Measurements from ENCODE around the gene KISS1.

Gene KISS1

DNA sequence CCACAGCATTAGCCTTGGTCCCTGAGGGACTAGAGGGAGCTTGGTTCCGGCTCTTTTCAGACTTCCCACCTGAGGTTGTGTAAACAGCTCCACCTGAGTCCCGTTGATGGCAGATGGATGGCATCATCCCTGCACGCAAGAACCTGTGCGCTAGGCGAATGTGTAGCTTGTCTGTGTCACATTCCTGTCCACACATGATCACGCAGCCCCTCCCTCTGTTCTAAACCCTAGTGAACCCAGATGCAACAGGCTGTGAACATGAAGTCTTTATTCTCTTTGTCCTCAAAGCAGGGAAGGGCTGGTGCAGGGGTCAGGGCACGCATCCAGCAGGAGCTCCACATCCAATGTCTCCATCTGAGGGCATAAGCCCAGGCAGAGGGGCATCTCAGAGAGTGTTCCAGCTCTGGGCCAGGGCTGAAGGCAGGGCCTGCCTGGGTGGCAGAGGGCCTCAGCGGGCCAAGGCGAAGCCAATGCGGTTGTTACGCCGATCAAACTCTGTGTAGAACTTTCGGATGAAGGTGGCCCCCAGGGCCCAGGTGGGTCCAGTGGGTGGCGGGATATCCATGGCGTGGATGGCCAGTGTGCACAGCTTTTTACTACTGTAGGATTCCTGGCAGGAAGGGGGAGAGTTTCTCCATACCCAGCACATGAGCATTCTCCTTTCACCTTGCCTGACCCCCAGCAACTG, 41.6 kb downstream of the KISS1 start:
- no peak for DNase-seq (ENCODE audit: low read depth)

DNA sequence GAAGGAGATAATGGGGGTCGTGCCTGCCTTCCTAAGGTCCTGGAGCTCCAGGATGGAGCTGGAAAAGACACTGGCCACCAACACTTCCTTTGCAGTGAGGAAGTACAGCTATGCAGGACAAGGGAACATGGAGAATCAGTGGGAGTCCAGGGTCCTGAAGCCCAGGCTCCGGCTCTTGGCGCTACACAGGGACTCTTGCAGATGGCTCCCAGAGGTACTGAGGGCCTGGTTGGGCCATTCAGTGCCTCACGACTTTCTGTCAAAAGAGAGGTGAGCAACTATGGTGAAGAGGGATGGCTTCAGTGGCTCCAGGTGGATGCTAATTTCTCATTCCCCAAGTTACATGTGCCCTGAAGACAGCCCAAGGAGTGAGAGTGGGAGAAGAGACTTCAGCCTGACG, 42.6 kb downstream of the KISS1 start:
- DNase-seq (ENCODE audit: low read depth): no peak

DNA sequence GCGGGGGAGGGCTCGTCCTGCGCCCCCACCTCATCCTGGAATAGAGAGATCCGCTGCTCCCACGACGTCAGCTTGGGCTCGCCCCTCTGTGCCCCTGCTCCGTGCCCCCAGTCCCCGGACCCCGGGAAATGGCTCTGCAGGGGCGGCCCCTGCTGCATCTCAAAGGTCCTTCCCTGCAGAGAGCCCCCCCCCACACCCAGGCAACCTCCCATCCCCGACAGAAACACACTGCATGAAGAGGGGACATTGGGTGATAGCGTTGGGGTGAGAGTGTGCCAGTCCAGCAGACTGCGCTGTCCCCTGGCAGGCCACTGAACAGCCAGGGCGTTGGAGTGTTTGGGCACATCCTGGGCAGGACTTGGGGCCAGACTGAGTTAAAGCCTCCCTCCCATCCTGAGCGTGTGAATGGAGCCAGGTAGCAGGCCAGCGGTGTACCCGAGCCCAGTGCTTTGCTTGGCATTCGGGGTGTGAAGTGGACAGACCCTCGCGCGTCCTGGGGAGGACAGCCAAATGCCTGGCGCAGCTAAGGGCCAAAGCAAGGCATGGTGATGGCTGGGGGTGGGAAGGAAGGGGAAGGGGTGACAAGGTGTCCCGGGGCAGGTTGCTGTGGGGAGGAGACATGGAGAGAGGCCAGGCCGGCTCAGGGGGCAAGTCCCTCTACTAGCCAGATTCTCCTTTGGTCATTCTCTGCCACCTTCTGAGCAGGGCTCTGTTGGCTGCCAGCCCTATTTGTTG, 43.8 kb downstream of the KISS1 start:
- DNase-seq (ENCODE audit: low read depth): no peak

DNA sequence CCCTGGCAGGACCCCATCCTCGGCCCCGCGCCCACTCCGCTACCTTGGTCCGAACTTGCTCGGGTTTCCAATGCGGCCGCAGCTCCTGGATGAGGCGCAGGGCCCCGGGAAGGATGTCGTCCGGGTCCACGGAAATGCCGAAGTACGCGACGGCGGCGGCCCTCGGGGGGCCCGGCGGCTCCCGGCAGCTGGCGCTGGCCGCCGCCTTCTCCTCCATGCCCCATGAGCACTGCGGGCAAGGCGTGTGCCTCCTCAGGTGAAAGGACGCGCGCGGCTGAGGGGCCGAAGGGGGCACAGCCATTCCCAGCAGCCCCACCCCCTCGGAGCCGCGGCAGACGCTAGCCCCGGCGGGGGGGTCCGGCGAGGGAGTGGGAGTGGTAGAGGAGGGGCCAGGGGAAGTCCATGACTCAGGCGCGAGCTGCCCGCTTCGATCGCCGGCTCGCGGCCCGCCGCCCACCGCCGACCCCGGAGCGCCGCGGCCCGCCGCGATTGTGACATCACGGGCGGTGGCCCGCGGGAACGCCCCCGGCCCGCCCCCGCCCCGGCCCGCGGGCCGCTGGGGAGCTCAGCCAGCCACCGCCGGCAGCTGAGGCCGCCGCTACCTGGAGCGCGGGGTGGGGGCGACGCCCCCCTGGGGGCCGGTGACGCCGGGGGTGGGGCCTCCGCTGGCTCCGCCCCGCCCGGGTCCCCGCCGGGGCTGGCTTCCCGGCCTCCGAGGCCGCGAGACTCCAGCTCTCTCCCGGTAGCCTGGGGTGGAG, 44.6 kb downstream of the KISS1 start, which contains the start of gene ETNK2:
ETNK2 (minus strand) TSS at position 493 of the 758 bp plus-strand sequence; CDS start at position 301, 192 bp downstream.
- no peak for DNase-seq (ENCODE audit: low read depth)

DNA sequence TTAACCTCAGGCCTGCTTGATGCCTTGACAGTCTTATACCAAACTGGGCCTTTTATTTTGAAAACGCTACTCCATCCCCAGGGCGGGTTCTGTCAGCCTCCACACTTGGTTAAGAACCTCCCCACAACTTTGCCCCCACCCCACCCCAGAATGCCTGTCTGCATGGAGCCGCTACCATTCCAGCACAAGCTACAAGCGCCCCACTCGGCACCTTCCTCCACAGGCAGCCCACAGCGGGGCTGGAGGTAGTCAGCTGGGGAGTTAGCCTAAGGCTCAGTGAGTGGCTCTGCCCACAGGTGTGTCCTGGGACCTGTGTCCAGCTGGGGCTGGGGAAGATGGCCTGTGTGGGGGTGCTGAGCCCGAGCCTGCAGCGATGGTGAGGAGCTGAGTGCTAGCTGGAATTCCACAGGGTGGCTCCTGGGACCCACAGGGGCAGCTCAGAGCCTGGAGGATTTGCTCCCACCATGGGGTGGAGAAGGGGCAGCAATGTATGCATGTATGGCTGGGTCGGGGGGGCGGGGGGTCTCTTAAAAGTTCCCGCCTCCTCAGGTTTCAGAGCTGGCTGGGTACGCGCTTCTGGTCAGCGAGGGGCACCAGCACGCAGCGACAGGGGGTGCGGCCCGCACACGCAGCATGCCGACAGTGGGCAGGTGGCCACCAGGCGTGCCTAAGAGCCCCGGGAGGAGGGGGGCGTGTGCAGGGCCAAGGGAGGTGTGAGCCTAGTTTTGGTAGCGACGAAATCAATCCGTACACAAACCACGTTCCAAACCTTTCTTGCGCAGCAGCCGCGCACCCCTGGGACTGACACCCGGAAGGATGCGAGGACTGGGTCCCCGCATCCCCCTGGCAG, 45.4 kb downstream of the KISS1 start:
- no peak for DNase-seq (ENCODE audit: low read depth)

DNA sequence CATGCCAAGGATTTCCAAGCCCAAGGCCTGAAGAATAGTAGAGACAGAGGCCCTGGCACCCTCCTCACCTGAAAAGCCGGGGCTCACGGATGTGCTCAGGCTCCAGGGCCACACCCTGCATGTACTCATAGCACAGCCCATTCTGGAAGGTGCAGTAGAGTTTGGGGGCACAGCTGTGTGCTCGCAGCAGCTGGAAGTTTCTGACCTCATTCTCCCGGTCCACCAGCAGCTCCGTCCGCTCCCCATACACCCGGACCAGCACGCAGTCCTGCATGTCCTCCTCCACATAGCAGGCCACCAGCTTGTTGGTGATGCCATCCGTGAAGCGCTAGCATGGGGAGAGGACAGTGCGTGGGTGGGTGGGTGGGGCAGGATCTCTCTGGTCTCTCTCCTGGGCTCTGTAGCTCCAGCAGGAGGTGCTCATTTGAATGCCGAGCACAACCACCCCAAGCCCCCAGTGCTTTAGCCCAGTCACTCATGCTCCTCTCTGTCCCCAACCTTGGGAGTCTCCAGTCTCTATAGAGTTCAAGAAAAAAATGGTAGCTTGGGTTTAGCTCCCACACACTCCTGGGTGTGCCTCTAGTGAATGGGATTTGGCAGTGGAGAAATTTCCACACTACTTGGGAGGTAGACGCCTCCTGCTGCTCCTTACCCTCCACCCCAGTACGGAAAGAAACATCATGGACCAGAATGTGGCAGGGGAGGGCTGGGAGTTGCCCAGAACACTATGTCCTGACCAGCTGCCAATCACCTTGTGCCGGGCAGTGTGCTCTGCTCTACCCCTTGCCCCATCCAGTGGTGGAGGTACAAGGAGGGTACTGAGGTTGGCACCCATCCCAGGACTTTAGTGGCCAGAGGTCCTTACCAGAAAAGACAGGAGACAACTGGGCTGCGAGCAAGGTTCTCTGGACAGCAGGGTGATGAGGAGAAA, 46.4 kb downstream of the KISS1 start:
- DNase-seq (ENCODE audit: low read depth): no peak

DNA sequence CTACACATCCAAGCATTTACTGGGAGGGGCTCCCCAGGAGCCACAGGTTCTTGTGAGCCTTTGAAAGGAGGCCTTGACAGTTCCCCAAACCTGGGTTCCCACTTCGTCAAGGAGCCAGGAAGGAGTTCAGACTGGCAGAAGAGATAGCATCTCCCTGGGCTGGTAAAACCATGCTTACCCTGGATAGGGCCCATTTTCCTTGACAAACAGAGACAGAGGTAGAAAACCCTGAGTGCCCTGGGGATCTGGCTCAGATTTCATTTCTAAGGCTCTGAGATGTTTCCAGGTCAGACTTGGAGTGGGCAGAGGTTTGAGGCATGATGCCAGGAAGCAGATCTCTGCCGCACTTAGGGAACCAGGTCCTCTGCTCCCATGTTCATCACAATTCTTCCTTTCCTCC, 47.2 kb downstream of the KISS1 start:
- no peak for DNase-seq (ENCODE audit: low read depth)

DNA sequence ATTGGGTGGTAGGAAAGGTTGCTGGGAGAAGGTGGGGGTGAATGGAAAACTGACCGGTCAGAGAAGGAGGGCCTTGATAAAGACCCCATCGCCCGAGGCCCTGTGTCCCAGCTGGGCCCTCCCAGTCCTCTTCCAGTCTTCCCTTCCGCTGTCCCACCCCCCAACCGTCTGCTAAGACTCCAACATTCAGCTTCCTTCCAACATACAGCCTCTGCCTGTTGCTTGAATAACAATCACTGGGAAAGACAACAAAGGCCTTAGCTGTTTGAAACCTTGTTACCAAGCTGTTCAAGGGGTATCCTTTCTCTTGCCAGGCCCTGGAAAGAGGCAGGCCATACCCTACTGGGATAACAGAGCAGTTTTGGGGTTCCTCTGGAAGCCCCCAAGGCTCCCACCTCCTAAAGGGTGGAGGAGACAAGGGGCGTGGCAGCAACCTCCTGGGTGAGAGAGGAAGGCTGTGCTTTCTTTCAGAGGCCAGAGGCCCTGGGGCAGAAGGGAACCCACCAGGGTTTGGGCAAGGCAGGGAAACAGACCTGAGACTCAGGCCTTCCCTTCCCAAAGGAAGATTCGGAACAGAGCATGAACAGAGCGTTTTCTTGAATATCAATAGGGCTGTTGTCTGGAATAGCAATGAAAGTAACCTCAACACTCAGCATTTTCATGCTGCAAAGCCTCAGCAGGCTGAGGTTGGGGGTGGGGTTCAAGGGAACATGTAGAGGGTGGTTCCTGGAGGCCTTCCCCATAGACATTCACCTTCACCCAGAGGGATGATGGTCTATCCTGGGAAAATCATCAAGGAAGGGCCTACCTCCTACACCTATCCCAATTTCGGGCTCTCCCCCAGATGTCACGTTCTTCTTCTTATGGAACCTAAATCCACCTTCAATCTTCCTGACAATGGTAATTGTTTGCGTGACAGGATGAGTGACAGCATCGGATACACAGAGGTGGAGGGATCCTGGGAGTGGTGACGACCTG, 48.6 kb downstream of the KISS1 start:
- no peak for DNase-seq (ENCODE audit: low read depth)

DNA sequence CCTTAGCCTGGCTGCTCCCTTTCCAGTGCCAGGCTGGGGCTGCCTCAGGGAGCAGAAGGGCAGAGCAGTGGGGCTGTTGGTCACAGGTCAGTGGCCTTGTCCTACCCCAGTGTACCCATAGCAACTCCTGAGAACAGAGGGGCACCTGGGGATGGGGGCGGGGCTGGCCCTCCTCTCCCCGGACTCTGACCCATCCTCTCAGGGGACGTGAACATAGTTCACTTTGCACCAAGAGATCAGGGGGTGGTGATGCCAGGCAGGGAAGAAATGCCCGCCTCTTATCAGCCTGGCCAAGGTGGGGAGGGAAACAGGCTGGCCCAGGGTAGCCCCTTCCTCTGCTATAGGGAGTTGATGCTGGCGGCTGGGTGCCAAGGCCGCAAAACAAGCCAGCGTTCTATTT, 49.3 kb downstream of the KISS1 start:
- no peak for DNase-seq (ENCODE audit: low read depth)

DNA sequence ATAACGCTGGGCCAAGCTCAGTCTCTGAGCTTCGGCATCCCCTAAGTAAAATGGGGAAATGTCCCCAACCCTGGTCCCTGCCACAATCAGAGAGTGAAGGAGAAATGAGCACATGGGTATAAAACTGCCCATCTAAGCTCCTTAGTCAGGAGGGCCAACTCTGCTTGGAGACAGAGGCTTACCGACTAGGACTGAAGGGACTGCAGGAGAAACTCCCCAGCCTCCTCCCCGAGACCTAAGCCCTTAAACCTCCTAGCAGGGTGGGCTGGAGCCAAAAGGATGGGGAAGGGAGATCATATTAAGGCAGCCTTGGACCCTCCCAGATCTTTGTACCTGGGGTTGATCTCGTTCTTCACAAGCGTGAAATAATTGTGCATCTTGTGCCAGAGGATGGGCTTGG, 50.0 kb downstream of the KISS1 start:
- no peak for DNase-seq (ENCODE audit: low read depth)

DNA sequence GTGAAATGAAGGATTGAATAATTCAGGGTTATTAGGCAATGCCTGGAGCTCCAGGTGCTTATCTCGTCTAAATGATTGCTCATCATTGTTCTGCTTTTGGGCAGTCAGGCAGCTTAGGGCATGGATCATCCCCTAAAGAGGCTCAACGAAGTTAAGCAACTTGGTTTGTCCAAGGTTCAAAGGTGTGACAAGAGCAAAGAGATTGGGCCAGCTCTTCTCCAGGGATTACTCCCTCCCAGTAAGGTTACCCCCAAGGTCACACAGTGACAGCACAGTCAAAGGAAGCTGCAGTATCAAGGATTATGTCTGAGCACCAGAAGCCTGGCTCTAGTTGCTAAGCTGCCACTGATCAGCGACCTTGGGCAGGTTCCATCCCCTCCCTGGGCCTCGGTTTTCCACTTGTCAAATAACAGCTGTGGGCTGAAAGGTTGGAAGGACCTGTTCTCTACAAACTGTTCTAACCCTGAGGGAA, 51.2 kb downstream of the KISS1 start:
- no peak for DNase-seq (ENCODE audit: low read depth)

DNA sequence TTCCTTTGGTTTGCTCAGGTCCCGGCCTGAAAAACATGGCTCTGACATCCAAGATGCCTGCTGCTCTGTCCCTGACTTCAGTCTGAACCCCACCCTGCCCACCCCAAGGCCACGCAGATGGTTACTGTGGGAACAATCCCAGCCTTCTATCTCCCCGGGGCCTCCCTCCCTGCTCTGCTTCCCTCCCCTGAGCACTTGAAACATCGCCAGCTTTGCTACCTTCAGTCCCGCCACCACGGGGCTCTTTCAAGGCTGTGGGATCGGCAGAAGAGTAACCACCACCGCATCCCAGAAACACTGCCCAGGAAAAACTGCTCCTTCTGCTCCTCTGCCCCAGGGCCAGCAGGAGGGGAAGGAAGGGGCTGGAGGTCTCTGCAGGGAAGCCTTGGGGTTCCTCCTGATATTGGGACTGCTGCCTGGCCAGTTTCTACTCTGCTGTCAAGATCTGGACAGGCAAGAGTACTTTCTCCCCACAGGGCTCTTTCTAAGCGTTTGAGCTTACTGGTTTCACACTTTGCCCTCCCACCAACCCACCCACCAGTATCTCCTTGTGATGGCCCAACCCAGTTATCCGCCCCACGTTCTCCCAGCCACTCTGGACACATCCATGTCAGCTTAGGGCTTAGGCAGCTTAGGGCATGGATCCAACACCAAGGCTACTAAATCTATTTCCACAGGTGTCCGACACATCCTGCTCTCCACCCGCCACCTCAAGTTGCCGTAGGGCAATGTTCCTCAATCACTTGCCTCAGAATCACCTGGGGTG, 52.8 kb downstream of the KISS1 start:
- DNase-seq (ENCODE audit: low read depth): no peak

DNA sequence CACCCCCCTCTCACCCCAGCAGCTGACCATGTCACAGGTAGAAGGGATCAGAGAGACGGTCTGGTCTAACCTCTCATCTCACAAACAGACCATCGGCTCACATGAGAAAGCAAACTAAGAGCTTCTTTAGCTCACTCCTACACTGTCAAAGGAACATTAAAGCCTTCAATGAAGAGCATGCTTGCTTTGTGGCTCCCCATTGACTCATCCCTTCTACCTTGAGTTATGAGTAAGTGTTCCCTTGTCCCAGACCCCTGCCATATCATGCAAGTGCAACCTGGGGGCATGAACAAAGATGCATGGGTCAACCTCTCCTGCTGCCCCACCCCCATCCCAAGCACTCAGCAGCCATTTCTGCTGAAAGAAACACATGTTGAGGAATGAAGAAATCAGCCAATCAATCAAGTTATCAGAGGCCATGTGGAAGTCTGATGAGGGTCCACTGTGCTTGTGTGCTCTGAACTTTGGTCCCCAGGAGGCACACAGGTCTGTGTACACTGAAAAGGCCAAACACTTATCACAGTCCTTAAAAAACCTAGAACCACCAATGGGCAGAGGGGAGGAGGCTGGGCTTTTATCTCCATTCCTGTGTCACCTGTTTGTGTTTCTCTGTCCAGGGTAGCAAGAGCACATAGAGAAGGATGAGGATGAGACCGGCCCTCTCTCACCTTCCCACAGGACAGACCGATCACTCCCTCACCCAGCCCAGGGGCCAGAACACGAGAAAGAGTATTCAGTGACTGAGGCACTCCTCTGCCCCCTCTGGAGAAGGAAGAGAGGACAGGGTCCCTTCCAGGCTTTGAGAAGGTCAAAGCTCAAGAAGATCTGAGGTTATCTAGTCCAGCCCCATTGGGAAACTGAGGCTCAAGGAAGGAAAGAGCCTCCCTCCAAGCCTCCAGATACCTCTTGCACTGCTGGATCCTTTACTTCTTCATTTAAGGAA, 54.0 kb downstream of the KISS1 start:
- DNase-seq (ENCODE audit: low read depth): no peak

DNA sequence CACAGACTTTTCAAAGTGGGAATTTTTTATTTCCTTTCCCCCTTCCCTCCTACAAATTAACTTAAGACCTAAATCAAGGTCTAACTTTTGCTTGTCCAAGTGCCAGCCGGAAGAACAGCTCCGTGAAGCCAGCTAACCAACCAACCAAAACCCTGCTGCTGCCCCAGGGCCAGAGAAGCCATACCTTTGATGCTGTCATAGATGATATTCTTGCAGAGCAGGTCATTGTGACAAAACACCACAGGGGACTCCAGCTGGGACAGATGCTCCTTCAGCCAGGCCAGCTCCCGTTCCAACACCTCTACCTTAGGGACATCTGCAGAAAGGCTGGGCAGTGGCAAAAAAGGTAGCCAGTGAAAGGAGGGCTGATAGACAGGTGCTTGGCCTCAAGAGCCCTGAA, 55.2 kb downstream of the KISS1 start:
- DNase-seq (ENCODE audit: low read depth): no peak

Data from stromal cell of bone marrow (primary cell).